HEK293T (cell line): ENCODE results near the gene ZNF350.
"Not testable (repeated sequence)": the region's sequence is repeated elsewhere in the genome, so short reads cannot be mapped to it uniquely, and the experiment has no call there.

ENCODE experiments used
- CTCF ChIA-PET: fragments of 350-600 bp; formaldehyde crosslinking; extraction: SDS; loops from one replicate; lab custom pipeline; 2021; ENCODE audit warnings: antibody characterized with exemption, inconsistent platforms; lab: Yijun Ruan, JAX
- POLR2A ChIA-PET: fragments of 350-600 bp; formaldehyde crosslinking; extraction: SDS; loops from one replicate; lab custom pipeline; 2020; ENCODE audit warnings: antibody characterized with exemption, inconsistent platforms; lab: Yijun Ruan, JAX
- DNase-seq: peaks from one replicate; pipeline ENCODE4 v3.0.0; 2012; ENCODE audit warnings: mixed read lengths; ENCODE audit errors: extremely low spot score
- ARNT ChIP-seq: fragments of 450-650 bp; IDR thresholded peaks from 2 replicates; pipeline ENCODE4 v1.6.1; 2017; ENCODE audit warnings: mild to moderate bottlenecking
- BHLHE40 ChIP-seq: fragments of 450-650 bp; IDR thresholded peaks from 2 replicates; pipeline ENCODE4 v1.6.1; 2016; ENCODE audit warnings: mild to moderate bottlenecking, moderate library complexity, borderline replicate concordance
- CTBP1 ChIP-seq: fragments of 450-650 bp; IDR thresholded peaks from 2 replicates; pipeline ENCODE4 v1.6.1; 2016; ENCODE audit warnings: borderline replicate concordance
- ELF4 ChIP-seq: fragments of 450-650 bp; IDR thresholded peaks from 2 replicates; pipeline ENCODE4 v1.6.1; 2017; ENCODE audit warnings: antibody characterized with exemption
- FOXA1 ChIP-seq: fragments of 450-650 bp; IDR thresholded peaks from 2 replicates; pipeline ENCODE4 v1.6.1; 2016; ENCODE audit warnings: mild to moderate bottlenecking
- FOXK2 ChIP-seq: fragments of 450-650 bp; IDR thresholded peaks from 2 replicates; pipeline ENCODE4 v1.6.1; 2016; ENCODE audit warnings: mild to moderate bottlenecking
- FOXM1 ChIP-seq: fragments of 450-650 bp; IDR thresholded peaks from 2 replicates; pipeline ENCODE4 v1.6.1; 2017; ENCODE audit warnings: mild to moderate bottlenecking, borderline replicate concordance
- HDGF ChIP-seq: fragments of 450-650 bp; IDR thresholded peaks from 2 replicates; pipeline ENCODE4 v1.6.1; 2017; ENCODE audit warnings: antibody characterized with exemption, borderline replicate concordance
- L3MBTL2 ChIP-seq: fragments of 450-650 bp; conservative IDR thresholded peaks from 2 replicates; pipeline ENCODE4 v1.6.1; 2016; ENCODE audit warnings: mild to moderate bottlenecking
- LEF1 ChIP-seq: fragments of 450-650 bp; IDR thresholded peaks from 2 replicates; pipeline ENCODE4 v1.6.1; 2017; ENCODE audit warnings: mild to moderate bottlenecking, borderline replicate concordance
- NFRKB ChIP-seq: fragments of 450-650 bp; IDR thresholded peaks from 2 replicates; pipeline ENCODE4 v1.6.1; 2016; ENCODE audit warnings: mild to moderate bottlenecking, moderate library complexity
- SP1 ChIP-seq: fragments of 450-650 bp; IDR thresholded peaks from 2 replicates; pipeline ENCODE4 v1.6.1; 2017
- SUZ12 ChIP-seq: fragments of 450-650 bp; IDR thresholded peaks from 2 replicates; pipeline ENCODE4 v1.6.1; 2016; ENCODE audit warnings: mild to moderate bottlenecking
- TARDBP ChIP-seq: fragments of 450-650 bp; IDR thresholded peaks from 2 replicates; pipeline ENCODE4 v1.6.1; 2016
- ZNF384 ChIP-seq: fragments of 450-650 bp; IDR thresholded peaks from 2 replicates; pipeline ENCODE4 v1.6.1; 2016
- TF ChIP-seq, protein P1 (sequence below): fragments of 450-650 bp; IDR thresholded peaks from 2 replicates; pipeline ENCODE4 v1.6.1; 2016

ZNF350 gene

GRCh38 chr19:51971624-51972023 lies 15.0 kb downstream of the ZNF350 start:
- no peak for DNase-seq
- CTCF ChIA-PET = interaction anchor here (0.6 kb wide), 1 partner anchor 179 kb away, joined by 3 read pairs; no protein-coding TSS in a partner anchor

GRCh38 chr19:51970718-51971117 lies 15.9 kb downstream of the ZNF350 start:
- no peak for TF ChIP-seq ZNF384
- TF ChIP-seq FOXK2 = no peak
- TF ChIP-seq ARNT = no peak
- no peak for TF ChIP-seq ELF4
- no peak for TF ChIP-seq CTBP1
- TF ChIP-seq LEF1 = no peak
- no peak for TF ChIP-seq BHLHE40
- TF ChIP-seq, protein P1, sequence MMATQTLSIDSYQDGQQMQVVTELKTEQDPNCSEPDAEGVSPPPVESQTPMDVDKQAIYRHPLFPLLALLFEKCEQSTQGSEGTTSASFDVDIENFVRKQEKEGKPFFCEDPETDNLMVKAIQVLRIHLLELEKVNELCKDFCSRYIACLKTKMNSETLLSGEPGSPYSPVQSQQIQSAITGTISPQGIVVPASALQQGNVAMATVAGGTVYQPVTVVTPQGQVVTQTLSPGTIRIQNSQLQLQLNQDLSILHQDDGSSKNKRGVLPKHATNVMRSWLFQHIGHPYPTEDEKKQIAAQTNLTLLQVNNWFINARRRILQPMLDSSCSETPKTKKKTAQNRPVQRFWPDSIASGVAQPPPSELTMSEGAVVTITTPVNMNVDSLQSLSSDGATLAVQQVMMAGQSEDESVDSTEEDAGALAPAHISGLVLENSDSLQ = no peak
- no peak for TF ChIP-seq TARDBP
- no peak for TF ChIP-seq L3MBTL2
- TF ChIP-seq SP1 = no peak
- no peak for TF ChIP-seq FOXA1
- TF ChIP-seq HDGF = no peak
- no peak for TF ChIP-seq SUZ12
- TF ChIP-seq NFRKB = no peak
- no peak for TF ChIP-seq FOXM1

More at GRCh38 chr19:51971624-51972023, 15.0 kb downstream of the ZNF350 start:
- TF ChIP-seq L3MBTL2 (no peak), FOXK2 (no peak), BHLHE40 (no peak), SP1 (no peak), ZNF384 (no peak), SUZ12 (no peak), NFRKB (no peak), TARDBP (no peak), LEF1 (no peak), ARNT (no peak), ELF4 (no peak), HDGF (no peak), CTBP1 (no peak), FOXM1 (no peak), FOXA1 (no peak)
- TF ChIP-seq, protein P1 = no peak
- POLR2A ChIA-PET = no interaction called here

DNA sequence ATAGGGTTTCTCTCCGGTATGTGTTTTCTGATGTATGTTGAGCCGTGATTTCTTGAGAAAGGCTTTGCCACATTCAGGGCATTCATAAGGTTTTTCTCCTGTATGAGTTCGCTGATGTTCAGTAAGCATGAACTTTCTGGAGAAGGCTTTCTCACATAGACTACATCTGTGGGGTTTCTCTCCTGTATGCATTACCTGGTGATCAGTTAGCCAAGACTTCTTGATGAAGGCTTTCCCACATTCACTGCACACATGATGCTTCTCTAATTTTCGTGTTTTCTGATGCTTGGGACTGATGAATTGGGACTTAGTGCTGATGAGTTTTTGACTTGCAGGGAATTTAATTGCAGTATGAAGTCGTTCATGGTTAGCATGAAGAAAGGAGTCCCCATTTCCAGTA lies 21.1 kb downstream of the ZNF350 start:
- DNase-seq = no peak
- CTCF ChIA-PET = no interaction called here
- POLR2A ChIA-PET = no interaction called here
- no peak for TF ChIP-seq ELF4
- TF ChIP-seq, protein P1 = no peak
- no peak for TF ChIP-seq NFRKB
- TF ChIP-seq HDGF = no peak
- no peak for TF ChIP-seq FOXK2
- TF ChIP-seq ARNT = no peak
- no peak for TF ChIP-seq BHLHE40

More at GRCh38 chr19:51970718-51971117, 15.9 kb downstream of the ZNF350 start:
- CTCF ChIA-PET = no interaction called here
- no peak for DNase-seq
- POLR2A ChIA-PET = no interaction called here

GRCh38 chr19:51960621-51961233 lies 25.9 kb downstream of the ZNF350 start:
- DNase-seq, CTCF ChIA-PET, POLR2A ChIA-PET: not testable (repeated sequence)

DNA sequence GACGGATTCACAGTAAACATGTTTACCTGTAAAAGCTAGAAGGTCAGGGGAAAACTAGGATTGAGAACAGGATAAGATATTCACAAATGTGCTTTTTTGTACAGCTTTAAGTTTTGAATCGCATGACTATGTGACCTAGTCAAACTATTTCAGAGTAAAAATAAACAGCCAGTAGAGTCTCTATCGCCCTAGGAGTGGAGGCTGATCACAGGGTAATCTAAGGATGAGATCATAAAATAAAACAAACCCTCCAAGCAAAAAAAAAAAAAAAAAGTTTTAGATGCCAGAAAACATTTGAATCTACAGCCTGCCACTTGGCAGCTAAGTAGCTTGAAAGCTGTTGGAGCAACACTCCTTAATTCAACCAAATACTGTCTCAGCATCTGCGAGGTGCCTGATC lies 26.8 kb downstream of the ZNF350 start:
- DNase-seq = no peak
- ChIA-PET POLR2A (no interaction called here), CTCF (no interaction called here)
- TF ChIP-seq BHLHE40 (no peak), HDGF (no peak), SUZ12 (no peak), ELF4 (no peak), FOXK2 (no peak), ARNT (no peak), TARDBP (no peak), NFRKB (no peak), LEF1 (no peak), FOXM1 (no peak)

DNA sequence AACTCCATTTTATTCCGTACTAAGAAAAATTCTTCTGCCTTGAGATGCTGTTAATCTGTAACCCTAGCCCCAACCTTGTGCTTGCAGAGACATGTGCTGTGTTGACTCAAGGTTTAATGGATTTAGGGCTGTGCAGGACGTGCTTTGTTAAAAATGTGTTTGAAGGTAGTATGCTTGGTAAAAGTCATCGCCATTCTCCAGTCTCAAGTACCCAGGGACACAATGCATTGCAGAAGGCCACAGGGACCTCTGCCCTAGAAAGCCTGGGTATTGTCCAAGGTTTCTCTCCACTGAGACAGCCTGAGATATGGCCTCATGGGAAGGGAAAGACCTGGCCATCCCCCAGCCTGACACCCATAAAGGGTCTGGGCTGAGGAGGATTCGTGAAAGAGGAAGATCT lies 28.8 kb downstream of the ZNF350 start:
- CTCF ChIA-PET, POLR2A ChIA-PET, DNase-seq: not testable (repeated sequence)

DNA sequence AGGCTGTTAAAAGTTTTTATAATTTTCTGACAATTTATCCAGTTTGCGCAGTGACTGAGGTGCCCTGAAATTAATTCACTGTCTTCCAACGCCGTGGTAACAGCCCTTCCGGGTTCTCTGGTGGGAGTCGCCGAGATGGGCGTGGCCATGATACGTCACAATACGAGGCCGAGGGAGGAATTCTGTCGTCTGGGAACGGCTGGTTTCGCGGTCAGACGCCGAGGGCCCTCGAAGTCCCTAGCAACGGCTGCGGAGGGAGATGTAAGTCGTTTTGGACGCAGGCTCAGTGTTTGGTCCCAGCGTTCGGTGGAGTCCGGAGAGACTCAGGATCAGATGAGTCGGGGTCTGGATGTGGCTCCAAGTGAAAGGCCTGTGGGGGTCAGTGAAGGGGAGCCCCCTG lies 37.7 kb downstream of the ZNF350 start:
- no peak for DNase-seq
- POLR2A ChIA-PET = no interaction called here
- CTCF ChIA-PET = no interaction called here
- TF ChIP-seq FOXK2 = no peak
- TF ChIP-seq LEF1 = no peak
- TF ChIP-seq BHLHE40 = no peak
- no peak for TF ChIP-seq ZNF384
- no peak for TF ChIP-seq SUZ12
- no peak for TF ChIP-seq L3MBTL2
- no peak for TF ChIP-seq HDGF
- no peak for TF ChIP-seq ARNT
- no peak for TF ChIP-seq NFRKB
- TF ChIP-seq SP1 = no peak
- no peak for TF ChIP-seq CTBP1
- no peak for TF ChIP-seq FOXM1
- TF ChIP-seq ELF4 = no peak
- TF ChIP-seq, protein P1 = no peak
- no peak for TF ChIP-seq TARDBP
